NCI-H1048 (cell line): ENCODE results near the gene CELSR1.

Experiments
- DNase-seq: peaks from one replicate; lab custom pipeline; 2025; lab: John Stamatoyannopoulos, UW

The CELSR1 gene

DNA sequence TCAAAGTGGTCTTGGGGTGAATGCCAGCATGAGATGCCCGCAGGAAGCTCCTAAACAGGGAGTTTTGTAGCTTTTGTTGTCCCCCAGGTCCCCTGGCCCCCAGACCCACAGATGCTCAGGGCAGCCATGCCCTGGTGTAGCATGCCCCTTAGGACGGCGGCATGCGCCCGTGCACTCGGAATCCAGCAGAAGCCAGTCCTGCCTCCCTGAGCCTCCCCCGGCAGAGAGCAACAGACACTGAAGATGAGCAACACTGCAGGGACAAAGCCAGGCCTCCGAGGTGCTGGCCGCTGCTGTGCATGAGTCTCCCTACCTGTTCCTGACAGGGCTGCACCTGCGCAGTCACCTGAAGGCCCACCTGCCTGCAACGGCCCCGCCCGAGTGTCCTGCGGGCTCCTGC, 142.8 kb downstream of the CELSR1 start:
- no peak for DNase-seq

DNA sequence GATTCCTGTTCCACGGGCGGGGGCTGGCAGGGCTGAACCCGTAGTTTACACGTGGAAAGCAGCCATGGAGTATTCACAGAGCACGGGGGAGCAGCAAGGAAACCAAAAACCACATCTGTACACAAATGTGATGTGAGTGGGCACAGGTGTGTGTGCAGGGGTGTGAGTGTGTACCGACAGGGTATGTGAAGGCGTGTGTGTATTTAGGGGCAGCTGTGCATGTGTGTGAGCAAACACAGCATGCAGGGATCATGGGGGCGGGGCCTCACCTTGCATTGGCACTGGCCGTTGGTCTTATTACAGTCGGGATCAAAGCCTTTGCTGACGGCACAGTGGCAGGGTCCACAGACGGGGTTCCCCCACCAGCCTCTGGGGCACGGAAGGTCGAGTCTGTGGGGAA, 143.5 kb downstream of the CELSR1 start:
- DNase-seq = no peak

DNA sequence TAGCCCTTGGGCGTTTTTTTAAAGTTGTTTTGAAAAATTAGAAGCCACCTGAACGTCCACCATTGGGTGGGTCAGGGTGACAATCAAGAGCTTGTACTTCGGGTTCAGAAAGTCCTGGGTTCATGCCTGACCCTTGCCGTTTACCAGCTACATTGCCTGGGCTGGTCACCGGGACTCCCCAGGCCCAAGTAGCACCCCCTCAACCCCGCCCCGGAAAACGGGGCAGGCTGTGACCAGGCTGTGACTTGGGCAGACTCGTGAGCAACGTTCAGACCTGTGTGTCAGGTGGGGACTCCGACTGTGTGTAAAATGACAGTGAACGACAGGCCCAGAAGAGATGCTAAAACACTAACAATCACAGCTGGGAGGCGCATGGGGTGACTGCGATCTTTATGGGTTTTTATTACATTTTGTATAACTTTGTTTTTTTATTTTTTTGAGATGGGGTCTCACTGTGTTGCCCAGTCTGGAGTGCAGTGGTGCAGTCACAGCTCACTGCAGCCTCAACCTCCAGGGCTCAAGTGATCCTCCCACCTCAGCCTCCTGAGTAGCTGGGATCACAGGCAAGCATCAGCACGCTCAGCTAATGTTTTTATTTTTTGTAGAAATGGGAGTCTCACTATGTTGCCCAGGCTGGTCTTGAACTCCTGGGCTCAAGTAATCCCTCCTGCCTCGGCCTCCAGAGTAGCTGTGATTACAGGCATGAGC, 145.1 kb downstream of the CELSR1 start:
- DNase-seq = no peak

DNA sequence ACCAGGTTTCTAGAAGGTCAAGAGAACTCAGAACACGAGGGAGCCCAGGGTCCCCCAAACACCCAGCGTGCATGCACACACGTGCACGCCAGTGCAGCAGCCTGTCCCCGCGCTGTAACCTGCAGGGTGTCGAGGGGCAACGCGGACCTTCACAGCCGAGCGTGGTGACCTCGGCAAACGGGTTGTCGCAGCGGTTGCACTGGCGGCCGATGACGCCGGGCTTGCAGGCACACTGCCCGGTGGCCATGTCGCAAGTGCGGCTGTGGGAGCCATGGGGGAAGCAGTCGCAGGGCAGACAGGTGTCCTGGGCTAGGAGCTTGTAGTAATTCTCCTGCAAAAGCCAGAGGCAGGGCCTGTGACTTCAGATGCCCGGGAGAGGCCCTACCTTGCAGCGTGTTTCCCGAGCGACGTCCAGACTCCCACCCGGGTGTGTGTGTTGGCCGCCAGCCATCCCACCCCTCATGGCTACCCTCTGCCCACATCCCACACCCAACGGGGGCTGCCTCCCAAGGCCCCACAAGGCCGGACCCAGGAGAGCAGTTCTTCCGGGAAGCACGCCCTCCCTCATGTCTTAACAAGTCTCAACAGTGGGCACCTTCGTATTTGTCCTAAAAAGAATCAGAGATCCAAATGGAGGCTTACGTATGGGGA, 145.8 kb downstream of the CELSR1 start:
- no peak for DNase-seq

DNA sequence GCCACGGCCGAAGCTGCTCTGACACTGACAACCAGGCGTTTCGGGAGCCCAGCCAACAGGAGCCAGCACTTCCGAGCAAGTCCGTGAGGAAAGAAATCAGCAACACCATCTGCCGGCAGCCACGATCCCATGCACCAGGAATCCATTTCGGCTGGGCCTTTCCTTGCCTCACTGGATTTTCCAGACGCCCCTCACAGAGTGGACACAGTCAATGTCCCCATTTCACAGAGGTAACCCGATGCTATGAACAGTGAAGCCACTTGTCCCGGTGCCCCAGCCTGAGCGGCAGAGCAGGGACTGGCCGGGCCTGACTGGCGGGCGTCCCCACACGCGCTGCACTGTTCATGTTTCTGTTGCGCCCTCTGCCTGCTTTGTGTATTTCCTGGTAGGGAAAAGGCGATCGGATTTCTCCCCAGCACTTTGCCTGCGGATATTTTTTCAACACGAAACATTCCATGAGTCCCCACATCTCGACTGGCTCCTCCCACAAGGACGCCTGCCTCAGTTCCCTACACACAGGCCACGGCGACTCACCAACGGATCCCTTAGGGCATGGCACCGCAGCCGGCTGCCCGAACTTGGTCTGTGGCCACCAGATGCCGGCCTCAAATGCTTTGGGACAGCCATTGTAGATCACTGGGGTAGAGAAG, 146.6 kb downstream of the CELSR1 start:
- no peak for DNase-seq

DNA sequence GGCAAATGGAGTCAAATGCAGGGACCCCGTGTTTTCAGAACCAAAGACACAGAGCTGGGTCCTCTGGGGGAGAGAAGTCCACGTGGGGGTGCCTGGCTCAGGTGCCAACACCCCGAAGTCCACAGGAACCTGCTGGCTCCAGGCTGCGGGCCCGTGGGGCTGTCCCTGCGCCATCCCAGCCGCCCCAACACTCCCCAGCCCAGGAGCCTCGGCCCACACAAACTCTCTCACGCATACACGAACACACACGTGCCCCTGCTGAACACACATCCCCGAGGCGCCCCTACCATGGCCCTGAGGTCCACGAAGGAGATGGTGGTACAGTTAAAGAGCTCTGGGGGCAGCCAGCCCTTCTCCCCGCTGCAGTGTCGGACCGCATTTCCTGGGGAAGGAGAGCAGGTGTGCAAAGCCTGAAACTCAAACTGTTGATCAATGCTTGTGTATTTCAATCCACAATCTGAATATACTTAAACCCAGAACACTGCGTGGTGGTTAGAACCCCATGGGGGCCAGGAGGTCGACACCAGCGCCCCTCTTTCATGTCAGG, 147.2 kb downstream of the CELSR1 start:
- no peak for DNase-seq

DNA sequence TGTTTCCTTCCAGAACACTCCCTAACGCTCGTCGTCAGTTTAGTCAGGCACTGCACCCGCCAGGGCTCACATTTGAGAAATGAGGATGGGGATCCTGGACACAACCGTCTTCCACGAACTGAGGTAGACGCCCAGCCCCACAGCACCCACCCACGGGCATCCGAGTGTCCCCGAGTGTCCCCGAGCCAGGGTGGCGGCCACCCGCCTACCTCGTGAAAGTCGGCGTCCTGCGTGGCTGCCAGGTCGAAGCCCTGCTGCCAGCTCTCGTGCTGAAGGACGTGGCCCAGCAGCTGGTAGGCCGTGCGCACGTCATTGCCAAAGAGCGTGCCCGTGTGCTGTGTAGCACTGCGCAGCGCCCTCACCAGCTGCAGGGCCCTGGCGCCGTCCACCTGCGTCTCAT, 148.3 kb downstream of the CELSR1 start:
- DNase-seq = no peak

DNA sequence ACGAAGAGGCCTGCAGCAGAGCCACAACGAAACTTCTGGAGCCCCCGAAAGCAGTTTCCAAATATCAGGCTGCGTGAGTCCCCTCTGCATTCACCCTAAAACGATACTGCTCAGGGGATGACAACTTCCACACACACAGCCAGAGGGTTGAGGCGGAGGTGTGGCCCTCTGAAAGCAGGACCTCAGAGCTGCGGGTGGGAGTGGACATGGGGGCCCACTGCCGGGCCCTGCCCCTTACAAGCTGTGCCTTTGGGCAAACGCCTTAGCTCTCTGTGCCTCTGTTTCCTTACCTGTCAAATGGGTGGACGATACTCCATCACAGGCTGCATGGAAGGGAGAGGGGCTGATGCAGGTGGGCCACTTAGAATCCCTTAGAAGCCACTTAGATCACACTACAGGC, 148.8 kb downstream of the CELSR1 start:
- no peak for DNase-seq

DNA sequence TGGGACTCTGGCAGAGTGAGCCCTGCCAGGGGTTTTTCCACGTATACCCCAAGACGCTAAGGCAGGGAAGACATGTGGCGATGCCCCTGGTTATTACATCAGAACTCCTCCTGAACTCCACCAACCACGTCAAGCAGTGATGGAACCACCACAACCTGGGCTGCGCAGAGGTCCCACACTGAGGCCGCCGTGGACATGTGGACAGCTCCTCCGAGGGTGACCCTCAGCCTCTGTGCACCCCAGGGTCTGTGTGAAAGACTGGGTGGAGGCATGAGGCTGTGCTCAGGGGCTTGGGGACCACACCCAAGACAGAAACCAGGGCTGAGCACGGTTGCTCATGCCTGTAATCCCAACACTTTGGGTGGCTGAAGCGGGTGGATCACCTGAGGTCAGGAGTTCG, 149.7 kb downstream of the CELSR1 start:
- DNase-seq = no peak

DNA sequence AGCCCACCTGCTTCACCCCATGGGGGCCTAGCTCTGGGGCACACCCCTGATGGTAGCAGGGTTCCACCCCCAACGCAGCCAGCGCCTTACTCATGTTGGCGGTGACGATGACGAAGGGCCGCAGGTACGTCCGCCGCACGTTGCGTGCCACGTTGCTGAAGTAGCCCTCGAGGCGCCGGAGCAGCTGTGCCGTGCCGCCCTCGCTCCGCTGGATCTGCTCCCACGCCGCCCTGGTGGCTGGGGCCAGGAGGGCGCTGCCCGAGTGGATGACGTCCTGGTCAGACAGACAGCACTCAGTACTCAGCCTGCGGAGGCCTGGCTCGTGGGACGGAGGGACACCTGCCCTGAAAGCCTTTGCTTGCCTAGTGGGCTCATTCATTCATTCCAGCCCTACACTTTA, 151.1 kb downstream of the CELSR1 start:
- no peak for DNase-seq

DNA sequence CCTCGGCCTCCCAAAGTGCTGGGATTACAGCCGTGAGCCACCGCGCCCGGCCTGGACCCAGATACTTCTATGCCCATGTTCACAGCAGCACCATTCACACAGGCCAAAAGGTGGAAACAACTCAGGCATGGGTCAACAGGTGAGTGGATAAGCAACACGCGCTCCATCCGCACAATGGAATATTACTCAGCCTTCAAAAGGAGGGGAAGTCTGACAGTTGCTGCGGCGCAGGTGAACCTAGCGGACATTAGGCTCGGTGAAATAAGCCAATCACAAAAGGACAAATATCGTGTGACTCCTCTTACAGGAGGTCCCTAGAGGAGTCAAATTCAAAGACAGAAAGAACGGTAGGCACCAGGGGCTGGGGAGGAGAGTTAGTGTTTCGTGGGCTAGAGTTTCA, 154.9 kb downstream of the CELSR1 start:
- DNase-seq = no peak

DNA sequence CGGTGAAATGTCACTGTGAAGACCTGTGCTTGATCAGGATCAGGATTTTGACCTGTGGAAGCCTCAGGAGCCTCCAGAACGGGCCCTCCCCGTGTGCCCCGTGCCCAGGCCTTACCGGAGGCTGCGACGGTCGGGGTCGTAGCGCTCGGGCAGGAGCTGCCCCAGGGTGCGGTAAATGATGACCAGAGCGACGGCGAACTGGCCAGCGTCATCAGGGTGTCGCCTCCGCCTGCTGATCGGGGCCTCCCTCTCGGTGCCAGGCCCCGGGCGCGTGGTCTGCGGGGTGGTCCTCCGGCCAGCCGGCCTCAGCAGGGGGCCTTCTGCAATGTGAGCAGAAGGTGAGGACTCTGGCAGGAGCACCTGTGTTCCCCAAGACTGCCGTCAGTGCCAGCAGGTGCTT, 155.7 kb downstream of the CELSR1 start:
- DNase-seq = no peak

DNA sequence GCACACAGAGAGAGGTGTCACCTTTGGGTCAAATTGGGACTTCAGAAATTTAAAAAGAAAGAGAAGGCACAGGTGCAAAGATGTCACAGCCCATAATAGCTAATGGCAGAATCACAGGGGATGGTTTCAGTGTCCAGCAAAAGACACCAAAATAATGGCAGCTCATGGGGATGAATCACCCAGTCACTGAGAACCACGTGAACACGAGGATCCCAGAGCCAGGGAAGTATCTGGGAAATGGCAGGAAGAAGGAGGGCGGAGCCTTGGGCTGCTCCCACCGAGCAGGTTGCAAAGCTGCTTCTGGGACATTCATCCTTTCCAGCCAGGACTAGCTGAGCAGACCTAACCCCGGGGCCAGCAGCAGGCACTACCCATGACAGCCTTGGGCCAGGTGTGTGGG, 156.3 kb downstream of the CELSR1 start:
- no peak for DNase-seq

DNA sequence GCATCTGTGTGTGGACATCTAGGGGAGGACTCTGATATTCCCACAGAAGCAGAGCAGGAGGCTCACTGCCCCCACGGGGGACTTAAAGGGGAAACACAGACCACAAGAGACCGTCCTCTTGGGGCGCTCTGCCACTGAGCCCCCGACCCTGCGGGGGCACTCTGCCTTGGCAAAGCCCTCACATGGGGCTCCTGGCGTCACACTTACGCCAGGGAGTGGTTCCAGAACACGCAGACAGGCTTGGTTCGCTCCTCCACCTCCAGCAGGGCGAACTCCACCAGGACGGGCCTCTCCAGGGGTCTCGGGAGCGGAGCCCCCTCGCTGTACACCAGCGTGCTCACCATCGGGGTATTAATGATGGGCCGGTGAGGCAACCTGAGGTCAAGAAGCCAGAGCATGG, 156.8 kb downstream of the CELSR1 start:
- DNase-seq = no peak

DNA sequence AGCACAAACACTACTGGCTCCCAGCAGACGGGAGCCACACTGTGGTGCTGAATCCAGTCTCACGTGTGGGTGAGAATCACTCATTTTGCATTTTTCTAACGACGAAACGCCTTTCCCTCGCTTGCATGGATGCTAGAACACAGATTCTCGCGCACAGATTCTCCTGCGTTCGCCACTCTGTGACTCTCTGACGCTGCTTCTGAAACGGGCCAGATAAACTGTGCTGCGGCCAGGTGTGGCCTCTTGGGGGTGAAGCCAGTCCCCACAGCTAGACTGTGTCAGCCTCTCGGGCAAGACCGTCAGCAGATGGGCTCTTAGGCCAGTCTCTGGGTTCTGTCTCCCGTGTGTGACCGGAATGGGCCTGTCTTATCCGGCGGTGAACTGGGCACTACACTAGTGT, 157.4 kb downstream of the CELSR1 start:
- no peak for DNase-seq

DNA sequence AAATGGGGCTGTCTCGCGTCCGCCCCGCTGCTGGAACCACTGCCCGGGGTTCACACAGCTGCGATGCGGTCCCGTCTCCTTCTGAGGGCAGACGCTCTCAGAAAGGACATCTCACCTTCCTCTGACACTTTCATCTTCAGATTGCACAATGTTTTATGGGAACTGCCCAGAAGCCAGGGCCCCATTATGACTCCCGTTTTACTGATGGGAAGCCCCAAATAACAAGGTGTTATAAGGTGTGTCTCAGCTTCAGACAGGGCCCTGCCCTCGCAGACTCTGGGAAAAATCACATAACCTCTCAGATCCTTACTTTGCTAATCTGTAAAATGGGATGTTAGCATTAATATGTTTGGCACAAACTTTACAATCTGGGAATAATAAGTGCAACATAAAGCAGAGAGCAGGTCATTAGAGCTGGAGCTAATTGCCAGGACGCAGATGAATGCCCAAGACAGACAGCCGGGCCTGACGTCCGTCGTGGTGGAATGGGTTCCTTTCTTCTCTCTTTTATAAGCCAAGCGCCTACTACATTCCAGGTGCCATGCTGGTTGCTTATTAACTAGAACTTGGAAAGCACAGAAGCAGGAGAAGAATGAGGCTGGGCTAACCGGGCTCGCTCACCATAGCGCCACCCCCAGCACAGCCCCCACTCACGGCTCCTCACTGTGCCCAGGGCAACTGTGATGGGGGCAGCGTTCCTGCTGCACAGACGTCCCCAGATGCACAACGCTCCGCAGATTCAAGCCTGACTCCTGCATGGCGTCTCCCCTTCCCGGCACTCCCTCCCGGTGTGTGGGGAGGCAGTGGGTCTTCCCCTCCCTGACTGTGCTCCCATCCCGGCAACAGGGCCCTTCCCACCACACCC, 158.1 kb downstream of the CELSR1 start:
- no peak for DNase-seq

DNA sequence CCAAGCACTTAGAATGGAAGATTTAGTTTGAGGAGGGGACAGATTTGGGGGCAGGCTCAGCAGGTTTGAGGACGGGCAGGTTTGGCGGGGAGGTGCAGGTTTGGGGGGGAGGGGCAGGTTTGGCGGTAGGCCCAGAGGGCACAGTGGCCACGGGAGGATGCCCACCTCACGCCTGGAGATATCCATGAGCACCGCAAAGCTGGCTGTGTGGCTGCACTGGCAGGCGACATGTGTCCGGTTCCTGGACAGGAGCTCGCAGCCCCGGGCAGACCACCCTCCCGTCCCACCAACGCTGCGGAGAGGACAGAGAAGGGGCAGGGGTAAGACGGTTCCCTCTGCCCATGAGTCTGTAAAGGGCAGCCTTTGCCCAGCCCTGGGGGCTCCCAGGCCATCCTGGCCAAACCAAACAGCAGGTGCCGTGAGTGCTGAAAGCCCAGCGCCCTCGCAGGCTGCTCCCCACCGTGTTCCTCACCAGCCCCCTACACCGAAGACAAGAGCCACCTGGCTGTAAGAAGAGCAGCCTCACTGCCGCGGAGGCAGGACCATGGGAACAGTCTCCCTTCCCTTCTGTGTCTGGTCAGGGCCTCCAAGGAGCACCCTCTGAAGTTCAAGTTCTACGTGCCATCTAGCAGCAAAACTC, 158.9 kb downstream of the CELSR1 start:
- DNase-seq = no peak

DNA sequence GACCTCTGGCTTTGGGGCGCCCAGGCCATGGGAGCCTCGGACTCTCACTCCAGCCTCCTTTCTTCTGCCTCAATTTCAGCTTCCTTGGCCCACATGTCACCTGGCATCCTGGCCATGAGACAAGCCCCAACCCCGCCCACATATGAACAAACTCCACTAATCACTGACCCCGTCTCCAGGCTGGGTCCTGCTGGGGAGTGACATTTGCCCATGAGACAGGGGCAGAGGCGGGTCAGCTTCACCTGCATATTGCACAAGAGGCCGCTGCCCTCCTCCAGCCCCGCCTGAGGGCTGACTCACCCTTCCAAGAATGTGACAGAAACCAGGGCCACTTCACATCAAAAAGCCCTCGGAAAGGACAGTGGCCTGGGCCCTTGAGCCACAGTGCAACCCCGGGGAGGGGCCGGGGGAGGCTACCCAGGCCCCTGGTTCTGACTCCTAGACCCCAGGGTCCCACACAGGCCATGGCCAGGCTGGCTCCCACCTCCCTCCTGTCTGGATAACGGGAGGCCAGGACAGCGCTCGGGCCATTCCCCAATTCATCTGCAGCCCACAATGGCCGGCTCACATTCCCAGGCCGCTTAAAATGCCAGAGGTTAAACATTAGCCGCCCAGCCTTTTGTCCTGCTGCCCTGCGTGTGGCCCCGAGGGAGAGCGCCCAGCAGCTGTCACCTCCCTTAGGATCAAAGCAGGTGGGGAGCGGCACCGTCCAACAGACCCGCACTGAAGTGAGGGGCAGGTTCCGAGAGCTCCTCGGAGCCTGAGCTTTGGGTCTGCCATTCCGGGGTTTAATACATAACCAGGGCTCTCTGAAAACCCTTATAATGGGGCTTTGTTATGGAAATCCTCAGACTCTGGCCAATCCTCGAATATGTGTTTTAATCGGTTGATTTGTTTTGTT, 159.6 kb downstream of the CELSR1 start:
- DNase-seq = no peak

DNA sequence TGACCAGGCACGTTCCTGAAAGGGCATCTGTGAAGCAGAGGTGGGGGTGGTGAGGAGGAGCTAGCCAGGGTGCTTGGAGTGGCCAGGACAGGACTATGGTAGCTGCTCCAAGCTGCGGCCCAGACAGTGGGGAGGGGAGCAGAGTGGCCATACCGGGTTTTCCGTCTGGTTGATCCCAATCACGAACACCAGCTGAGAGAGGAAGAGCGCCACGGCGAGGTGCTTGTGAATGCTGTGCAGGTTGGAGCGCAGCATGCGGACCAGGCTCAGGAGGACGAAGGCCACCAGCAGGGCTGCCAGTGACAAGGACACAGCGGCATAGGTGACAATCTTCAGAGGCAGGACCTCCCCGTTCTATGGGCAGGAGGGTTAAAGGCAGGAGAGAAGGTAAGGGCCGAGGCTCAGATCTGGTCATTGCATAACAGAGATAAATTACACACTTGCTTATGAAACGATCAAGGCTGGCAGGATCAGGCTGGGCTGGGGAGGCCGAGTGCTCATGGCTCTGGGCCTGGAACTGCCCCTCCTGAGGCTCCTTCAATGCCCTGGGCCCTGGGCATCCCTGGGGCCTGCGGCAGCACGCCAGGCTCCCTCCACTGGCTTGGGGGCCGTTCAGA, 160.4 kb downstream of the CELSR1 start:
- no peak for DNase-seq

DNA sequence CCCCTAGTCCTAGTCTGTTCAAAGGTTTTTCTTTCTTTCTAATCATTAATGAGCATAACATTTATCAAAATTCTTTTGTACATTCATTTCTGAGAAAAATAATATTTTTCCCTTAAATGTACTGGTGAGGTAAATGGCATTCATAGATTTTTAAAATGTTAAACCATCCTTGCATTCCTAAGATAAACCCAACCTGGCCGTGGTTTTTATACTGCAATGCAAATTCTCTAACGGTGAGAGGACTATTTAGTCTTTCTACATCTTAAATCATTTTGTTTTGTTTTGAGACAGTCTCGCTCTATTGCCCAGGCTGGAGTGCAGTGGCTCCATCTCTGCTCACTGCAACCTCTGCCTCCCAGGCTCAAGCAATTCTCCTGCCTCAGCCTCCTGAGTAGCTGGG, 161.3 kb downstream of the CELSR1 start:
- DNase-seq = no peak
